ENCODE results near the gene MICA. TPM values are rescaled to one million over a fixed set of nuclear protein-coding genes. Genes with fewer than 3 reads are reported as not detected.

Gene MICA
- total and polyA plus RNA-seq, 2 experiments from 2014 or later = 36.9 to 42.6 TPM

- 27 to 53% methylated on average over 3 to 4 of the region's 4 CpGs for WGBS, 2 experiments (ENCODE audit: low coverage in 1 of 2, low lambda C conversion rate in 2 of 2, missing lambda C conversion rate in 2 of 2)
- in situ Hi-C loops (cut with MboI) = no loop called here
These were observed 26.4 kb upstream of the MICA start for GRCh38 chr6:31377029-31377428.

GRCh38 chr6:31378062-31378720 is 25.2 kb upstream of the MICA start:
- DNase-seq = no peak
- Histone ChIP-seq H3K36me3 (ENCODE audit: low read depth) (no peaks in the 10 kb centered on the region), H3K4me1 (ENCODE audit: insufficient read depth) (0 out of 2 replicates have a peak, but pooled peaks cover 5% of the 10 kb centered on the region), H4K20me1 (ENCODE audit: insufficient read depth) (no peaks in the 10 kb centered on the region), H2AFZ (no peak overlapping the region), H3K4me2 (ENCODE audit: unreplicated experiment) (no peak overlapping the region), H3F3A (ENCODE audit: insufficient read depth) (no peaks in the 10 kb centered on the region), H3K9me2 (ENCODE audit: insufficient read depth) (no peaks in the 10 kb centered on the region), H3K27ac (no peak overlapping the region), H3K27me3 (replicated peaks; ENCODE audit: insufficient read depth) (0 out of 2 replicates have a peak, but pooled peaks cover 8% of the 10 kb centered on the region), H3K4me3 (no peak overlapping the region), H3K9ac (no peak overlapping the region), H3K9me3 (ENCODE audit: low read depth) (no peaks in the 10 kb centered on the region), H3K79me2 (ENCODE audit: insufficient read depth) (no peaks in the 10 kb centered on the region)
- in situ Hi-C loops (cut with MboI) = no loop called here
- 41 to 46% methylated on average over 9 of the region's 9 CpGs for WGBS, 2 experiments (ENCODE audit: low coverage in 1 of 2, low lambda C conversion rate in 2 of 2, missing lambda C conversion rate in 2 of 2)
- TF ChIP-seq EZH2 (IDR thresholded peaks at IDR 0.05; ENCODE audit: insufficient read depth, poor library complexity, severe bottlenecking) (no peak), EZH2phosphoT487 (IDR thresholded peaks at IDR 0.05; ENCODE audit: insufficient read depth, low read depth) (no peak)

More at GRCh38 chr6:31377029-31377428, 26.4 kb upstream of the MICA start:
- Histone ChIP-seq H3K27ac (no peak overlapping the region), H3F3A (ENCODE audit: insufficient read depth) (no peaks in the 10 kb centered on the region), H3K4me3 (no peak overlapping the region), H3K27me3 (replicated peaks; ENCODE audit: insufficient read depth) (peaks cover 9% of the 10 kb centered on the region; the same call in 1 of the 2 replicates), H4K20me1 (ENCODE audit: insufficient read depth) (no peaks in the 10 kb centered on the region), H3K9me3 (ENCODE audit: low read depth) (no peaks in the 10 kb centered on the region), H3K36me3 (ENCODE audit: low read depth) (no peaks in the 10 kb centered on the region), H3K4me1 (ENCODE audit: insufficient read depth) (no peaks in the 10 kb centered on the region), H3K79me2 (ENCODE audit: insufficient read depth) (no peaks in the 10 kb centered on the region), H2AFZ (no peak overlapping the region), H3K9ac (no peak overlapping the region), H3K4me2 (ENCODE audit: unreplicated experiment) (no peak overlapping the region), H3K9me2 (ENCODE audit: insufficient read depth) (no peaks in the 10 kb centered on the region)
- DNase-seq = no peak
- TF ChIP-seq EZH2phosphoT487 (IDR thresholded peaks at IDR 0.05; ENCODE audit: insufficient read depth, low read depth) = no peak
- TF ChIP-seq EZH2 (IDR thresholded peaks at IDR 0.05; ENCODE audit: insufficient read depth, poor library complexity, severe bottlenecking) = no peak

GRCh38 chr6:31378721-31379103 is 24.7 kb upstream of the MICA start:
- WGBS, 2 experiments (ENCODE audit: low coverage in 1 of 2, low lambda C conversion rate in 2 of 2, missing lambda C conversion rate in 2 of 2) = 55 to 68% methylated on average over 6 of the region's 6 CpGs
- no peak overlapping the region for H3K4me3 ChIP-seq
- H3K4me1 ChIP-seq (ENCODE audit: insufficient read depth) = peaks cover 9% of the 10 kb centered on the region; the same call in 1 of the 2 replicates
- no peaks in the 10 kb centered on the region for H3K9me3 ChIP-seq (ENCODE audit: low read depth)
- no peaks in the 10 kb centered on the region for H3K9me2 ChIP-seq (ENCODE audit: insufficient read depth)
- H3K27ac ChIP-seq = no peak overlapping the region
- H3K36me3 ChIP-seq (ENCODE audit: low read depth) = no peaks in the 10 kb centered on the region
- H3K79me2 ChIP-seq (ENCODE audit: insufficient read depth) = no peaks in the 10 kb centered on the region
- no peak for DNase-seq
- no peak overlapping the region for H2AFZ ChIP-seq
- H3K27me3 ChIP-seq (replicated peaks; ENCODE audit: insufficient read depth) = 0 out of 2 replicates have a peak, but pooled peaks cover 8% of the 10 kb centered on the region
- TF ChIP-seq EZH2phosphoT487 (IDR thresholded peaks at IDR 0.05; ENCODE audit: insufficient read depth, low read depth) (no peak), EZH2 (IDR thresholded peaks at IDR 0.05; ENCODE audit: insufficient read depth, poor library complexity, severe bottlenecking) (no peak)
- H3F3A ChIP-seq (ENCODE audit: insufficient read depth) = no peaks in the 10 kb centered on the region
- no peaks in the 10 kb centered on the region for H4K20me1 ChIP-seq (ENCODE audit: insufficient read depth)
- no peak overlapping the region for H3K9ac ChIP-seq
- H3K4me2 ChIP-seq (ENCODE audit: unreplicated experiment) = no peak overlapping the region
- in situ Hi-C loops (cut with MboI) = no loop called here

GRCh38 chr6:31379850-31380249 is 23.5 kb upstream of the MICA start:
- no peaks in the 10 kb centered on the region for H3F3A ChIP-seq (ENCODE audit: insufficient read depth)
- no peak overlapping the region for H3K4me3 ChIP-seq
- H4K20me1 ChIP-seq (ENCODE audit: insufficient read depth) = no peaks in the 10 kb centered on the region
- H3K27ac ChIP-seq = no peak overlapping the region
- H3K9me2 ChIP-seq (ENCODE audit: insufficient read depth) = no peaks in the 10 kb centered on the region
- no peak for TF ChIP-seq EZH2phosphoT487 (IDR thresholded peaks at IDR 0.05; ENCODE audit: insufficient read depth, low read depth)
- TF ChIP-seq EZH2 (IDR thresholded peaks at IDR 0.05; ENCODE audit: insufficient read depth, poor library complexity, severe bottlenecking) = no peak
- no peaks in the 10 kb centered on the region for H3K9me3 ChIP-seq (ENCODE audit: low read depth)
- H3K4me1 ChIP-seq (ENCODE audit: insufficient read depth) = peaks cover 9% of the 10 kb centered on the region; the same call in 1 of the 2 replicates
- H3K4me2 ChIP-seq (ENCODE audit: unreplicated experiment) = no peak overlapping the region
- H3K79me2 ChIP-seq (ENCODE audit: insufficient read depth) = no peaks in the 10 kb centered on the region
- 0 out of 2 replicates have a peak, but pooled peaks cover 8% of the 10 kb centered on the region for H3K27me3 ChIP-seq (replicated peaks; ENCODE audit: insufficient read depth)
- no peak overlapping the region for H3K9ac ChIP-seq
- H2AFZ ChIP-seq = no peak overlapping the region
- in situ Hi-C loops (cut with MboI) = no loop called here
- no peaks in the 10 kb centered on the region for H3K36me3 ChIP-seq (ENCODE audit: low read depth)
- peak; percentile 38 for DNase-seq
- 41 to 44% methylated on average over 10 of the region's 10 CpGs for WGBS, 2 experiments (ENCODE audit: low coverage in 1 of 2, low lambda C conversion rate in 2 of 2, missing lambda C conversion rate in 2 of 2)
